Stimulated activated CD8-positive, alpha-beta memory T cell treated with anti-CD3 and anti-CD28 coated beads, Interleukin-15, amount 100 ng/mL, for 4 hours (primary cell): ENCODE measurements around the gene COL5A1.

Experiments
- DNase-seq, 2 donors: peaks; one replicate each; pipeline ENCODE4 v3.0.0-alpha.2; 2020; ENCODE audit warnings: low read depth in 2 of 2

The COL5A1 gene

GRCh38 chr9:134766587-134766986 lies 125.0 kb downstream of the COL5A1 start:
- no peak for DNase-seq

DNA sequence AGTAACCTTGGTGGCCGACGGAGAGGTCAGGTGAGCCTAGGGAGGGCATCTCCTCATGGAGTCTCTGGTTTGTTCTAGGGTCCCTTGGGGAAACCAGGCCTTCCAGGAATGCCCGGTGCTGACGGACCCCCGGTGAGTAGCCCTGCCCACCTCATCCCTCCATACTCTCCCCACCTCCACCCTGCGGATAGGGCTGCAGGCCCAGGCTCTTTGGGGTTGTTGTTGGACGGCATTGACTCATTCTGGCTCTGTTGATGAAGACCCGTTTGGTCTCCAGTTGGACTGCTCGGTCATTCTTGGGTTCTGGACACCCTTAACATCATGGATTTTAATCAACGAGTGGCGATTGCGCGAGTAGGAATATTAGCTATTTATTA lies 126.7 kb downstream of the COL5A1 start:
- DNase-seq: no peak

- no peak for DNase-seq
These were observed 127.2 kb downstream of the COL5A1 start for GRCh38 chr9:134768709-134769351.

- DNase-seq: no peak
These were observed 129.7 kb downstream of the COL5A1 start for GRCh38 chr9:134770972-134771971.

- no peak for DNase-seq
These were observed 130.7 kb downstream of the COL5A1 start for GRCh38 chr9:134772331-134772730.

- DNase-seq: no peak
These were observed 132.2 kb downstream of the COL5A1 start for GRCh38 chr9:134773842-134774241.

GRCh38 chr9:134774410-134774809 lies 132.8 kb downstream of the COL5A1 start:
- no peak for DNase-seq

DNA sequence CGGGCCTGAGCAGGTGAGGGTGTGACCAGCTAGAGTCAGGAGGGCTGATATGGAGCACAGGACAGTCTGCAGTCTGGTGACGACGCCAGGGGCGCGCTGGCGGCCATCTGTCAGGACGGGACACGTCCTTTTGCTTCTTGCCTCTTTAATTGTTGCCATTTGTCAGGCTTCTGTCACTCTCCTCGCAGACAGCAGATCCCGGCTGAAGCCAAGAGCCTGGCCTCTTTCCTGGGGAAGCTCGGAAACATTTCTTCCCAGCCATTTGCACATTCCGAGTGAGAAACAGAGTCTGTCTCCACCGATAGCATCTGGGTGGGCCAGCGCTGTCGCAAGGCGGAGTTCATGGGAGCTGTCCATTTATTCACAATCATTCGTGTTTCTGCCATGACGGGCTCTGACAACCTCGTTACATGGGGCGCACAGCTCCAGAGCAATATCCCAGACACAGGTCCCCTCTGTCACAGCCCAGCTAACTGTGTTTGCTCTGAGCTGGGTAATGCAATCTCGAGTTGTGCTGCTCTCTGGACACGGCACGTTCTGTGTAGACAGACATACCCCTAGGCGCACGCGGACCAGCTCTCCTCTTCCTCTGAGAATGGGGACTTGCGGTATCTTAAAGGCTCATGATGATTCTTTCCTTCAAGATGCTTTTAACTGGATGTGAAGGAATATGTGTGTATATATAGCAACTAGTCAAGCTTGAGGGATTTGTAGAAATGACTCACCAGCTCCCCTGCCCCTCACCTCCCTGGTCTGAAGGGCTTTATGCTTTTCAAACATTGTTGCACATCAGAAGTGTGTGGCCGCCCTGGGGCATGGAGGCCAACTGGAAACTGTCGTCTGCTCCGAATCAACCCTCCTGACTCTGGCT lies 133.7 kb downstream of the COL5A1 start:
- DNase-seq: no peak

GRCh38 chr9:134776080-134776796 lies 134.6 kb downstream of the COL5A1 start:
- no peak for DNase-seq

GRCh38 chr9:134777153-134777552 lies 135.6 kb downstream of the COL5A1 start:
- DNase-seq: no peak

- DNase-seq: no peak
These were observed 136.6 kb downstream of the COL5A1 start for GRCh38 chr9:134778156-134778555.

GRCh38 chr9:134778841-134779411 lies 137.3 kb downstream of the COL5A1 start:
- no peak for DNase-seq

GRCh38 chr9:134779640-134780039 lies 138.0 kb downstream of the COL5A1 start:
- no peak for DNase-seq

- no peak for DNase-seq
These were observed 140.1 kb downstream of the COL5A1 start for GRCh38 chr9:134781591-134782302.

DNA sequence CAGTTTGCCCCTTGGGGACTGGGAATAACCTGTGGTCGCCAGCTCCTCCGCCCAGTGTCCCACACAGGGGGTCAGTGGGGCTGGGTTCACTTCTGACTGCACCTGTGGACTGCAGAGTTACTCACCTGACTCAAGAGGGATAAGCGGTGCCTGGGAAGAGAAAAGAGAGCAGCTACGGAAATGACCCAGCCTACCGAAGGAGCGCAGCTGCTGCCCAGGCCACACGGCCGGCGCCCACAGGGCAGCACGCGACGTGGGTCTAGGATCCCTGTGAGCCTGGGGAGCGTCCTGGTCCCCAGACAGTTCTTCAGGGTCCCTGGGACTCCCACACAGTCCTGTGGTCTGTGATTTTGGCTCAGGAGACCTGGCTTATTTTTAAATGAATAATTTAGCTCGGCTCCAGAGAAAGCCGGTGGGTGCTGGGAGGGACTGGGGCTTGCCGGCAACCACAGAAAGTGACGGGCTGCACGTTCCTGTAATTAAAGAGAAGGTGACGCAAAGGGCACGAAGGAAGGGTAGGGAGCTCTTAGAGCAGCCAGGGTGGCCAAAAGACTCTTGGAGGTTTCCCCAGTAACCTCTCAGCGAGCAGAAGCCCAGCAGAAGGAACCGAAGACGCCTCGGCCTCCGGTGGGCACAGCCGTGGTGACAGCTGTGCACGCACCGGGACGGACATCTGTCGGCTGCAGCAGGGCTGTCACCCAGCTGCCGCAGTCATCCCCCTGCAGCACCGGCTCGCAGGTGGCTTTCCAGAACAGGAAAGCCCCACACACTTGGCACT lies 141.5 kb downstream of the COL5A1 start:
- no peak for DNase-seq

DNA sequence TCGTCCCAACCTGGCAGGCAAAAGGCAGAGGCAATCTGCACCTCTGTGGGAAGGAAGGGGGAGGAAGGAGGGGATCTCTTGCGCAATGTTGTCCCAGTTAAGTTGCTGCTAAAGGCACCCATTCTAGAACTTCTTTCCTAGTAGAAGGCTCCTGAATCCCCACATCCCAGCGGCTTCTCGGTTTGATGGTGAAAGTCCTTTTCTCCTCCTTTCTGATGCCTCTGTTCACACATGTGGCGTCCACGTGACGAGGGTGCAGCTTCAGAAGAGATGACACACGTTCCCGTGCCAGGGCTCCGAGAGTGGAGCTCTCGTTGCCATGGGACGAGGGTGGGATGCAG lies 142.1 kb downstream of the COL5A1 start:
- no peak for DNase-seq

DNA sequence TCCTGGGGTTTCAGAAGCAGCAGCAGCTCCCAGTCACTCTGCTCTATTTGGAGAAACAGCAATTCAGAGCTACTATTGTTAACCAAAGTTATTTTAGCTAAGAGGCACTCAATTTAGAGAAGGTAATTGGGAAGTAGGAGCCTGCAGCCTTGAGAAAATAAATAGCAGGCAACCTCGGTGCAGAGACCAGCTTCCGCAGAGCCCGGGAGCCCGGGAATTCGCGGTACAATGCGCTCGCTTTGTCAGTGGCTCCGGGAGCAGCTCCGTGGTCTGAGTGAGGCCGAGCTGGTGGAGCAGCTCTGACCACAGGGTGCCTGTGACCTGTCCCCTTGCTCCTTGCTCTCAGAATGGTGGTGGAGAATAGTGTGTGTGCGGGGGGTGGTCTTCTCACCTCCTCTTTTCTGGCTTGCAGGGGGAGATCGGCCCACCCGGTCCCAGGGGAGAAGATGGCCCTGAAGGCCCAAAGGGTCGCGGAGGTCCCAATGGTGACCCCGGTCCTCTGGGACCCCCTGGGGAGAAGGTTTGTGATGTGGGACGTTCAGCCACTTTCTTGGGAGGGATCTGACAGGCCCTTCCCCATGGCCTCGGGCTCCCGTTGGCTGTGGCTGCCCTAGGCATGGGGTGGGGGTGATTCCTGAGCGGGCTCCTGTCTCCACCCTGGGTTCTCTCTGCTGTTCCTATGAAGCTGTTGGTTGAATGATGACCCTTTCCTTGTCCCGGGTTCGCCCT lies 143.1 kb downstream of the COL5A1 start:
- DNase-seq: no peak

DNA sequence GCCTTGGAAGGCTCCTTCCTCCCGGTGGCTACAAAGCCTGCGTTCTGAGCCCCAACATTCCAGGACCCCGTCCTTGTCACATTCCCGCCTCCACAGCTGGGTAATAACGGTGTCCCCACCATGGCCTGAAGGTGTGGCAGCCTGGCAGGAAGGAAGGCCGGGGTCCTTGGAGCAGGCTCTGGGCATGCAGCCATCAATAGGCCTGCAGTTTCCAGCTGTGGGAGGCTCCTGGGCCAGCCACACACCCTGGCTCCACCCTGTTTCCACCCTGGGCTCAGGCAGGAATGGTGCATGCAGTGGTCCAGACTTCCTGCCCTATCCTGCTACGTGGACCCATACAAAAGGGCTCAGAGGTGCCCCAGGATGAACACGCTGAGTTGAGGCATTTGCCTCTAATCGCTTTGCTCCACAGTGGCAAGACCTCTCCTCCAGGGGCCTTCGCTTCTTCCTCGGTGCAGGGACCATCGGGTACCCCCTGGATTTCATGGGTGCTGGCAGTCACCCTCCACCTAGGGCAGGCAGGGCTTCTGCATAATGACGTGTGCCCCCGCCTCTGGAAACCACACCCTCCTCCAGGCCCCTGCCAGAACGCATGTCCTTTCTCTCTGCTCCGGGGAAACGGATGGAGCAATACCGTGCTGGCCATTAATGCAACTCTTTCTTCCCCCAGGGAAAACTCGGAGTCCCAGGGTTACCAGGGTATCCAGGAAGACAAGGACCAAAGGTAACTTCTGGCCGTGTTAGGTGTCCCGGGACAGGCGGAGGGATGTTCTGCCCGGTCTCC lies 143.9 kb downstream of the COL5A1 start:
- no peak for DNase-seq
